ENCODE results near the gene USH1G. TPM values are rescaled to one million over a fixed set of nuclear protein-coding genes. Genes with fewer than 3 reads are reported as not detected.
"Not testable (repeated sequence)": the region's sequence is repeated elsewhere in the genome, so short reads cannot be mapped to it uniquely, and the experiment has no call there.

The USH1G gene
- total RNA-seq, 1 experiment from 2014 or later: 0.48 TPM

DNA sequence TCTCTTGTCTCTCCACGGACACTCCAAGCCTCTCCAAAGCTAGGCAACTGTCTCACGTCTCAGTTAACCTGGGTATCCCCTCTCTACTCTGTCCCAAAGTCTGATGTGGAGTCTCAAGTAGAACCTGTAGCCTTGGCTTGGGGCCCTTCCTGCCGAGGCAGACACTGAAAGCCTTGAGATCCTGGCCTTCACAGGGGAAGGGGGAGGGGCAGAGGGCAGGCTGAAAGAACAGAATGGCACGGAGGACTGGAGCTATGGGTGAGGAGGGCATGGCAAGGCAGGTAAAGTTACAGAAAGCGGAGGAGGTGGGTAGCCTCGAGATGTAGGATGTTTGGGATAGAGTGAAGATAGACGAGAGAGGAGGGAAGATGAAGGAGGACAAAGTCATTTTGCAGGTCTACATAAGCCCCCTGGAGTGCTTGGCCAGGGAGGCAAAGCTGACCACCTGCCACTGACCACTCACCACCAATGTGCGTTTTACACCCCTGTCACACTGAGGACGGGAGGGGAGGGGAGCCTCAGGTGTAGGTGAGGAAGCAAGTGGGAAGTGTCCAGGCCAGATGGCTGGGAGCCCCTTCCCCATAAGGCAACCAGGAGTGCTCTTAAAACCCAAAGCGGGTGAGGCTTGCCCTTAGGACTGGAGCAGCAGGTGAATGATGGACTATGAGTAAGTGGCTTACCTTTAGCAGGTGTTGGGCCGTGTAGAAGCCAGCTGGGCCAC, 51.5 kb downstream of the USH1G start:
- intact Hi-C loops (cut with micrococcal nuclease; ENCODE audit: unreplicated experiment): no loop called here
- POLR2A ChIA-PET: no interaction called here
- BruUV-seq (replicated peaks): no TSS peak
- no peak for DNase-seq
- Histone ChIP-seq H3K4me3 (ENCODE audit: low read depth, low read length) (peak overlapping the region; percentile 83), H3K27me3 (replicated peaks; ENCODE audit: control insufficient read depth, insufficient read depth, low read length) (no peaks in the 10 kb centered on the region), H3K4me1 (peaks cover 12% of the 10 kb centered on the region), H3K36me3 (ENCODE audit: control insufficient read depth, insufficient read depth, low read length) (no peaks in the 10 kb centered on the region), H3K9me3 (no peaks in the 10 kb centered on the region)
- CTCF ChIA-PET: interaction anchor here (1.1 kb wide), 1 partner anchor 9 kb away, joined by 3 read pairs; no protein-coding TSS in a partner anchor
- Mint-ChIP-seq H3K27ac (ENCODE audit: unreplicated experiment) (no peak overlapping the region), H3K4me1 (ENCODE audit: low read depth, unreplicated experiment) (peaks cover 21% of the 10 kb centered on the region), H3K9me3 (ENCODE audit: unreplicated experiment) (no peaks in the 10 kb centered on the region), H3K27me3 (ENCODE audit: insufficient read depth, unreplicated experiment) (no peaks in the 10 kb centered on the region), H3K4me3 (ENCODE audit: unreplicated experiment) (peak overlapping the region; percentile 84), H3K36me3 (ENCODE audit: insufficient read depth, unreplicated experiment) (peaks cover 16% of the 10 kb centered on the region)
- TF ChIP-seq, protein P1, sequence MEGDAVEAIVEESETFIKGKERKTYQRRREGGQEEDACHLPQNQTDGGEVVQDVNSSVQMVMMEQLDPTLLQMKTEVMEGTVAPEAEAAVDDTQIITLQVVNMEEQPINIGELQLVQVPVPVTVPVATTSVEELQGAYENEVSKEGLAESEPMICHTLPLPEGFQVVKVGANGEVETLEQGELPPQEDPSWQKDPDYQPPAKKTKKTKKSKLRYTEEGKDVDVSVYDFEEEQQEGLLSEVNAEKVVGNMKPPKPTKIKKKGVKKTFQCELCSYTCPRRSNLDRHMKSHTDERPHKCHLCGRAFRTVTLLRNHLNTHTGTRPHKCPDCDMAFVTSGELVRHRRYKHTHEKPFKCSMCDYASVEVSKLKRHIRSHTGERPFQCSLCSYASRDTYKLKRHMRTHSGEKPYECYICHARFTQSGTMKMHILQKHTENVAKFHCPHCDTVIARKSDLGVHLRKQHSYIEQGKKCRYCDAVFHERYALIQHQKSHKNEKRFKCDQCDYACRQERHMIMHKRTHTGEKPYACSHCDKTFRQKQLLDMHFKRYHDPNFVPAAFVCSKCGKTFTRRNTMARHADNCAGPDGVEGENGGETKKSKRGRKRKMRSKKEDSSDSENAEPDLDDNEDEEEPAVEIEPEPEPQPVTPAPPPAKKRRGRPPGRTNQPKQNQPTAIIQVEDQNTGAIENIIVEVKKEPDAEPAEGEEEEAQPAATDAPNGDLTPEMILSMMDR (IDR thresholded peaks at IDR 0.05; ENCODE audit: insufficient read depth in 1 of 2, low read depth in 1 of 2, low read length in 1 of 2, severe bottlenecking in 1 of 2, unreplicated experiment in 1 of 2): no peak

DNA sequence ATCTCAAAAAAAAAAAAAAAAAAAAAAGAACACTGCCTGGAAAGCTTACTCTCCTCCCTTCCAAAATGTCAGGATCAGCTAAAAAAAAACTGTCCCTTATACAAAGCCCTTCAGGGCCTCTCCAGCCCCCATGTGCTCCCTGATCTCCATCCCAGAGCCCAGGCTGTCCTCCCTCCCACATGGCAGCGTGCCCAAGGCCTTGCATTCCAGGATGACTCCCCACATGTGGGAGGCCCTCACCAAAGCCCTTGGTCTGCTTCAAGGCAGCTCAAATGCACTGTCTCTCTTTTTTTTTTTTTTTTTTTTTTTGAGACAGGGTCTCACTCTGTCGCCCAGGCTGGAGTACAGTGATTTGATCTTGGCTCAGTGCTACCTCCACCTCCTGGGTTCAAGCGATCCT, 52.5 kb downstream of the USH1G start:
- H3K9me3 Mint-ChIP-seq (ENCODE audit: unreplicated experiment): no peaks in the 10 kb centered on the region

DNA sequence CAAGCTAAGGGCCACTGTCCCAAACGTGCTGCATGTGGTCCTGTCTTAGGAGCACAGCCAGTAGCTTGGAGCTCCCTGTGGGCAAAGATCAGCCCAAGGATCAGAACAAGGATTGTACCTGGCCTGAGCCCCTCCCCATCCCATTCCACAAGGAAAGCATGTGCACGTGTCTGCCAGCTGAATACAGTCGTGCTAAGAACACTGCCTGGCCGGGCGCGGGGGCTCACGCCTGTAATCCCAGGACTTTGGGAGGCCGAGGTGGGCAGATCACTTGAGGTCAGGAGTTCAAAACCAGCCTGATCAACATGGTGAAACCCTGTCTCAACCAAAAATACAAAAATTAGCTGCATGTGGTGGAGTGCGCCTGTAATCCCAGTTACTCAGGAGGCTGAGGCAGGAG, 53.0 kb downstream of the USH1G start:
- intact Hi-C loops (cut with micrococcal nuclease; ENCODE audit: unreplicated experiment); H3K27ac Mint-ChIP-seq (ENCODE audit: unreplicated experiment); POLR2A ChIA-PET; H3K9me3 Mint-ChIP-seq (ENCODE audit: unreplicated experiment); H3K27me3 Mint-ChIP-seq (ENCODE audit: insufficient read depth, unreplicated experiment); DNase-seq; H3K36me3 ChIP-seq (ENCODE audit: control insufficient read depth, insufficient read depth, low read length); BruUV-seq (replicated peaks); H3K27me3 ChIP-seq (replicated peaks; ENCODE audit: control insufficient read depth, insufficient read depth, low read length); H3K4me3 Mint-ChIP-seq (ENCODE audit: unreplicated experiment); H3K9me3 ChIP-seq; H3K4me3 ChIP-seq (ENCODE audit: low read depth, low read length): not testable (repeated sequence)
- H3K4me1 ChIP-seq: peaks cover 12% of the 10 kb centered on the region
- Mint-ChIP-seq H3K4me1 (ENCODE audit: low read depth, unreplicated experiment) (peaks cover 15% of the 10 kb centered on the region), H3K36me3 (ENCODE audit: insufficient read depth, unreplicated experiment) (peaks cover 16% of the 10 kb centered on the region)
- CTCF ChIA-PET: interaction anchor here (0.6 to 1.1 kb wide), 3 partner anchors 8 to 91 kb away, joined by 3 to 4 read pairs (median 3); no protein-coding TSS in a partner anchor

More for the DNA sequence above, 52.5 kb downstream of the USH1G start:
- no peak overlapping the region for H3K4me3 ChIP-seq (ENCODE audit: low read depth, low read length)
- peaks cover 12% of the 10 kb centered on the region for H3K4me1 ChIP-seq
- Mint-ChIP-seq H3K27me3 (ENCODE audit: insufficient read depth, unreplicated experiment) (no peaks in the 10 kb centered on the region), H3K27ac (ENCODE audit: unreplicated experiment) (no peak overlapping the region), H3K4me1 (ENCODE audit: low read depth, unreplicated experiment) (peaks cover 15% of the 10 kb centered on the region), H3K36me3 (ENCODE audit: insufficient read depth, unreplicated experiment) (peaks cover 16% of the 10 kb centered on the region), H3K4me3 (ENCODE audit: unreplicated experiment) (no peak overlapping the region)
- no peaks in the 10 kb centered on the region for H3K36me3 ChIP-seq (ENCODE audit: control insufficient read depth, insufficient read depth, low read length)
- H3K9me3 ChIP-seq: no peaks in the 10 kb centered on the region
- TF ChIP-seq, protein P1 (IDR thresholded peaks at IDR 0.05; ENCODE audit: insufficient read depth in 1 of 2, low read depth in 1 of 2, low read length in 1 of 2, severe bottlenecking in 1 of 2, unreplicated experiment in 1 of 2): no peak
- ChIA-PET POLR2A (no interaction called here), CTCF (interaction anchor here (0.6 to 1.1 kb wide), 2 partner anchors 8 to 90 kb away, joined by 3 read pairs; no protein-coding TSS in a partner anchor)
- intact Hi-C loops (cut with micrococcal nuclease; ENCODE audit: unreplicated experiment): no loop called here
- DNase-seq: no peak
- BruUV-seq (replicated peaks): no TSS peak
- H3K27me3 ChIP-seq (replicated peaks; ENCODE audit: control insufficient read depth, insufficient read depth, low read length): no peaks in the 10 kb centered on the region

Measured in Caco-2 (cell line).